Measurements from ENCODE around the gene UBE2C.

Gene UBE2C

DNA sequence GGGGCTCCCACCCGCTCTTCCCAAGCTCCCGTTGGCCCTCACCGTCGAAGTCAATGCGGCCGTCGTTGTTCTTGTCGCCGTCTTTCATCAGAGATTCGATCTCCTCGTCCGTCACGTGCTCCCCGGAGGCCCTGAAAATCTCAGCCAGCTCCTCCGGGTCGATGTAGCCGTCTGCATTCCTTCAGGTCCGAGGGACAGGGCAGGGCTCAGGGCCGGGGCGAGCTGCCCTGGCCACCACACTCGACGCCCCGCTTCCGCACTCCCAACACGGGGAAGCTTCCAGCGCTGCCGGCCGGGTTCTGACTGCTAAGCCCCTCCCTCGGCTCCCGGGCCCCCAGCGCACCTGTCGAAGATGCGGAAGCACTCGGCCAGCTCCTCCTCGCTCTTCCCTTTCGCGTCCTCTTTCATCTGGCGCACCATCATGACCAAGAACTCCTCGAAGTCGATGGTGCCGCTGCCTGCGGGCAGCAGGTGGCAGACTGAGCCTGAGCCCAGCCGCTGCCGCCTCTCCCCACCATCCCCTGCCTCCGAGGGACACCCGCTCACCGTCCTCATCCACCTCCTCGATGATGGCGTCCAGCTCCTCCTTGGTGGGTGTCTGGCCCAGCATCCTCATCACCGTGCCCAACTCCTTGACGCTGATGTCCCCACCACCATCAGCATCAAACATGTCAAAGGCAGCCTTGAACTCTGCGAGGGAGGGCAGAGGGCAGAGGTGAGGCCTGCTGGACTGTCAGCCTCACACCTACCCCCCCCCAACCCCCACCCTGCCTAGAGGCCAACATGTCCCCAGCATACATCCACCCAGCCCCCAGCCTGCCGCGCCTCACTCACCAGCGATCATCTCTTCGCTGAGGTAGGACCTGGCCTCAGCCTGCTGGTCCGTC, 11.7 kb downstream of the UBE2C start:
- no peak overlapping the region for H3K4me3 ChIP-seq (ENCODE audit: low read length)
- no peaks in the 10 kb centered on the region for H3K9me3 ChIP-seq (ENCODE audit: insufficient read depth, low read length)
- no peak overlapping the region; the same call in 1 of the 2 replicates for H2AFZ ChIP-seq (ENCODE audit: low read depth, low read length)
- no peak overlapping the region; the same call in 1 of the 2 replicates for H3K4me2 ChIP-seq (ENCODE audit: low read length)
- H3K79me2 ChIP-seq (ENCODE audit: low read length) = no peaks in the 10 kb centered on the region
- TF ChIP-seq, protein P1, sequence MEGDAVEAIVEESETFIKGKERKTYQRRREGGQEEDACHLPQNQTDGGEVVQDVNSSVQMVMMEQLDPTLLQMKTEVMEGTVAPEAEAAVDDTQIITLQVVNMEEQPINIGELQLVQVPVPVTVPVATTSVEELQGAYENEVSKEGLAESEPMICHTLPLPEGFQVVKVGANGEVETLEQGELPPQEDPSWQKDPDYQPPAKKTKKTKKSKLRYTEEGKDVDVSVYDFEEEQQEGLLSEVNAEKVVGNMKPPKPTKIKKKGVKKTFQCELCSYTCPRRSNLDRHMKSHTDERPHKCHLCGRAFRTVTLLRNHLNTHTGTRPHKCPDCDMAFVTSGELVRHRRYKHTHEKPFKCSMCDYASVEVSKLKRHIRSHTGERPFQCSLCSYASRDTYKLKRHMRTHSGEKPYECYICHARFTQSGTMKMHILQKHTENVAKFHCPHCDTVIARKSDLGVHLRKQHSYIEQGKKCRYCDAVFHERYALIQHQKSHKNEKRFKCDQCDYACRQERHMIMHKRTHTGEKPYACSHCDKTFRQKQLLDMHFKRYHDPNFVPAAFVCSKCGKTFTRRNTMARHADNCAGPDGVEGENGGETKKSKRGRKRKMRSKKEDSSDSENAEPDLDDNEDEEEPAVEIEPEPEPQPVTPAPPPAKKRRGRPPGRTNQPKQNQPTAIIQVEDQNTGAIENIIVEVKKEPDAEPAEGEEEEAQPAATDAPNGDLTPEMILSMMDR (IDR thresholded peaks at IDR 0.05; ENCODE audit: low read depth, low read length) = peak; percentile 66
- TF ChIP-seq EZH2phosphoT487 (IDR thresholded peaks at IDR 0.05; ENCODE audit: low read depth) = no peak
- H3K27ac ChIP-seq (ENCODE audit: low read length) = no peak overlapping the region
- H4K20me1 ChIP-seq (ENCODE audit: insufficient read depth, low read length) = no peaks in the 10 kb centered on the region
- no peak overlapping the region for H3K9ac ChIP-seq (ENCODE audit: low read length)
- H3K4me1 ChIP-seq (ENCODE audit: low read length) = peaks cover 3% of the 10 kb centered on the region; the same call in 1 of the 2 replicates
- H3K36me3 ChIP-seq (replicated peaks; ENCODE audit: low read depth, low read length) = peaks cover 3% of the 10 kb centered on the region
- H3K27me3 ChIP-seq (ENCODE audit: low read depth, low read length) = peaks cover 9% of the 10 kb centered on the region; the same call in 1 of the 2 replicates

DNA sequence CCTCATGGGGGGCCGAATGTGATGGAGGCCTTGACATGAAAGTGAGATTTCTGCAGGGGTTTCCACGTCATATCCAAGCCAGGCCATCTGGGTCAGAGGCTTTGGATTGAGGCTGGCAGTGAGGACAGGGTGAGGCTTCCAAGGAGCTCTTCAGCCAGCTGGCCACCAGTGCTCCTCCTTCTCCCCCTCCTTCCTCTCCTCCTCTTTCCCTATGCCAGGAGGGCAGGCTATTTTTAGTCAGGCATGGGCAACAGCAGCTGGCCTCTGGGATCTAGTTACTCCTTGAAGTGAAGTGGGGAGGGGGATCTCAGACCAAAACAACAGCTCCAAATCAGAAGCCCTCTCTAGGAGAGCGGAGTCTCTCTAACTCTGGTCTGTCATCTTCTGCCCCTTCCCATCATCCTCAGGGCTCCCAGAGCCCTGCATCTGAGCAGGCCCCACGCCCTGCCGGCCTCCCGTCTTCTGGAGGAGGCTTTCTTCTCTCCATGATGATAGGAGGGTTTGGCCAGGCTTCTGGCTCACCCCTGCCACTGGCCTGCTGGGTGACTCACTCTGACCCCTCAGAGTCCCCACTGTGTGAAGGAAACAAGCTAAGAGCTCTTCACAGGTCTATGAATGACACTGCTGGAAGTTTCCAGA, 14.1 kb downstream of the UBE2C start:
- Histone ChIP-seq H3K4me2 (ENCODE audit: low read length) (no peak overlapping the region), H3K27ac (ENCODE audit: low read length) (no peak overlapping the region), H3K9ac (ENCODE audit: low read length) (no peak overlapping the region), H4K20me1 (ENCODE audit: insufficient read depth, low read length) (no peaks in the 10 kb centered on the region), H3K9me3 (ENCODE audit: insufficient read depth, low read length) (no peaks in the 10 kb centered on the region), H3K79me2 (ENCODE audit: low read length) (no peaks in the 10 kb centered on the region), H3K27me3 (ENCODE audit: low read depth, low read length) (peaks cover 13% of the 10 kb centered on the region), H3K4me3 (ENCODE audit: low read length) (no peak overlapping the region), H3K4me1 (ENCODE audit: low read length) (no peaks in the 10 kb centered on the region), H2AFZ (ENCODE audit: low read depth, low read length) (no peak overlapping the region), H3K36me3 (replicated peaks; ENCODE audit: low read depth, low read length) (no peaks in the 10 kb centered on the region)
- TF ChIP-seq, protein P1 (IDR thresholded peaks at IDR 0.05; ENCODE audit: low read depth, low read length) = no peak
- no peak for TF ChIP-seq EZH2phosphoT487 (IDR thresholded peaks at IDR 0.05; ENCODE audit: low read depth)

DNA sequence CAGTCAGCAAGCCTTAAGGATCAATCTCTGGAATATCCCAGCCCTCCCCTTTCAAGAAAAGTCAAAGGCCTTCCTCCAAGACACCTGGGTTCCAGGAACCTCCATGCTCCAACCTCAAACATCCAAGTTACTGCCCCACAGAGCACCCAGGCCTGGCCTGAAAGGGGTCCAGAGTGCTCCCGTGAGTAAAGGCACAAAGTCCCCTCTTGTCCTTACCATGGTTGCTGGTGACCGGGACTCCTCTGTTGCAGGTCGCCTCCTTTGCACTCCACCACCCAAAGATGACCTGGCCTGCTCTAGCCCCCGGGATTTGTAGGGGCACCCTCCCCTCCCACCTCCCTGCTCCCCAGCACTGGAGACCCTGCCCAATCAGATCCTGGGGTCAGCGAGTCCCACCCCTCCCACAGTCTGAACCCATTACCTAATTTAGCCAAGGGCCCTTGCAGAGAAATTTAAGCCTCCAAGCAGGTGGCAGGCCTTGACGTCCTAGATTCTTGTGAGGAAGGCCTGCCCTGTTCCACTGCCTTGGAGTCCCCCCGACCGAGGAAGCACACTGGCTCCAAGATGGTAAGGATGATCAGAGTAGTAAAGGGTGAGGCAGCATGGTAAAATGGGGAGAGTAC, 14.7 kb downstream of the UBE2C start, which contains the start of gene TNNC2:
TNNC2 (minus strand) TSS at position 283 of the 623 bp plus-strand sequence; CDS start at position 219, 64 bp downstream.
- no peak within 1 kb of the TSS for H2AFZ ChIP-seq (ENCODE audit: low read depth, low read length)
- H3K27ac ChIP-seq (ENCODE audit: low read length) = no peak within 1 kb of the TSS
- H3K9ac ChIP-seq (ENCODE audit: low read length) = no peak within 1 kb of the TSS

More for the DNA sequence above, 14.7 kb downstream of the UBE2C start, which contains the start of gene TNNC2:
- H3K9me3 ChIP-seq (ENCODE audit: insufficient read depth, low read length) = no peaks in the 10 kb centered on the region
- no peaks in the 10 kb centered on the region for H3K4me1 ChIP-seq (ENCODE audit: low read length)
- H3K4me3 ChIP-seq (ENCODE audit: low read length) = no peak within 1 kb of the TSS
- peaks cover 13% of the 10 kb centered on the region for H3K27me3 ChIP-seq (ENCODE audit: low read depth, low read length)
- H3K36me3 ChIP-seq (replicated peaks; ENCODE audit: low read depth, low read length) = no peaks in the 10 kb centered on the region
- H3K4me2 ChIP-seq (ENCODE audit: low read length) = no peak within 1 kb of the TSS
- H4K20me1 ChIP-seq (ENCODE audit: insufficient read depth, low read length) = no peaks in the 10 kb centered on the region
- TF ChIP-seq, protein P1 (IDR thresholded peaks at IDR 0.05; ENCODE audit: low read depth, low read length) = no peak
- no peak for TF ChIP-seq EZH2phosphoT487 (IDR thresholded peaks at IDR 0.05; ENCODE audit: low read depth)
- H3K79me2 ChIP-seq (ENCODE audit: low read length) = no peaks in the 10 kb centered on the region
